Measurements from ENCODE around the gene RNF169. TPM values are rescaled to one million over a fixed set of nuclear protein-coding genes. Genes with fewer than 3 reads are reported as not detected.

The RNF169 gene
- total and polyA plus RNA-seq, 2 of the 13 experiments (the other 11 are each of a cell fraction or from before 2014, with no cell fraction given), result 5.3 to 14.2 TPM

- 0 out of 2 replicates have a peak, but pooled peaks have one; percentile 22 for TF ChIP-seq ZNF704 (CRISPR knock-in tag; IDR thresholded peaks at IDR 0.05; ENCODE audit: borderline replicate concordance)
- 0 out of 2 replicates have a peak, but pooled peaks have one; percentile 59 for TF ChIP-seq CCDC6 (CRISPR knock-in tag; IDR thresholded peaks at IDR 0.05)
- peak; percentile 35; the same call in 1 of the 2 replicates for TF ChIP-seq RARA (CRISPR knock-in tag; IDR thresholded peaks at IDR 0.05)
- TF ChIP-seq ZNF224 (CRISPR knock-in tag; IDR thresholded peaks at IDR 0.05), result 0 out of 2 replicates have a peak, but pooled peaks have one; percentile 15
- TF ChIP-seq ATF7-NPFF (CRISPR knock-in tag; IDR thresholded peaks at IDR 0.05; ENCODE audit: low read depth), result peak; percentile 67; the same call in 1 of the 2 replicates
- TF ChIP-seq RARG (CRISPR knock-in tag; IDR thresholded peaks at IDR 0.05; ENCODE audit: low read depth), result no peak
- peak; percentile 30; the same call in 1 of the 2 replicates for TF ChIP-seq ZNF639 (CRISPR knock-in tag; conservative IDR thresholded peaks at IDR 0.05)
- TF ChIP-seq SNAPC4 (CRISPR knock-in tag; IDR thresholded peaks at IDR 0.05), result peak; percentile 74
- peak; percentile 84; the same call in 1 of the 2 replicates for TF ChIP-seq IRX3 (CRISPR knock-in tag; IDR thresholded peaks at IDR 0.05; ENCODE audit: borderline replicate concordance, low read depth)
- no peak for TF ChIP-seq XBP1 (CRISPR knock-in tag; IDR thresholded peaks at IDR 0.05)
- TF ChIP-seq BATF2 (CRISPR knock-in tag; IDR thresholded peaks at IDR 0.05), result peak; percentile 83; the same call in 1 of the 2 replicates
- TF ChIP-seq CSRNP1 (CRISPR knock-in tag; IDR thresholded peaks at IDR 0.05), result peak; percentile 75; the same call in 1 of the 2 replicates
- peak; percentile 71; the same call in 1 of the 2 replicates for TF ChIP-seq ATF2 (CRISPR knock-in tag; IDR thresholded peaks at IDR 0.05)
- TF ChIP-seq ZNF496 (CRISPR knock-in tag; IDR thresholded peaks at IDR 0.05; ENCODE audit: insufficient replicate concordance), result no peak
- peak; percentile 33 for TF ChIP-seq ZNF781 (CRISPR knock-in tag; IDR thresholded peaks at IDR 0.05; ENCODE audit: borderline replicate concordance, not compliant biosample characterization)
These were observed 697 bp downstream of the RNF169 start (continued) for GRCh38 chr11:74749127-74749964.

All from HepG2 (cell line).